GM19351 (cell line): Measurements from ENCODE around the gene CBX6.

Source experiments
- ATAC-seq: cut with Tn5 transposase; IDR thresholded peaks from one replicate; pipeline ENCODE4 v1.9.1; 2021; ENCODE audit warnings: mild to moderate bottlenecking, moderate library complexity; ENCODE audit not compliant: unreplicated experiment

CBX6 gene

DNA sequence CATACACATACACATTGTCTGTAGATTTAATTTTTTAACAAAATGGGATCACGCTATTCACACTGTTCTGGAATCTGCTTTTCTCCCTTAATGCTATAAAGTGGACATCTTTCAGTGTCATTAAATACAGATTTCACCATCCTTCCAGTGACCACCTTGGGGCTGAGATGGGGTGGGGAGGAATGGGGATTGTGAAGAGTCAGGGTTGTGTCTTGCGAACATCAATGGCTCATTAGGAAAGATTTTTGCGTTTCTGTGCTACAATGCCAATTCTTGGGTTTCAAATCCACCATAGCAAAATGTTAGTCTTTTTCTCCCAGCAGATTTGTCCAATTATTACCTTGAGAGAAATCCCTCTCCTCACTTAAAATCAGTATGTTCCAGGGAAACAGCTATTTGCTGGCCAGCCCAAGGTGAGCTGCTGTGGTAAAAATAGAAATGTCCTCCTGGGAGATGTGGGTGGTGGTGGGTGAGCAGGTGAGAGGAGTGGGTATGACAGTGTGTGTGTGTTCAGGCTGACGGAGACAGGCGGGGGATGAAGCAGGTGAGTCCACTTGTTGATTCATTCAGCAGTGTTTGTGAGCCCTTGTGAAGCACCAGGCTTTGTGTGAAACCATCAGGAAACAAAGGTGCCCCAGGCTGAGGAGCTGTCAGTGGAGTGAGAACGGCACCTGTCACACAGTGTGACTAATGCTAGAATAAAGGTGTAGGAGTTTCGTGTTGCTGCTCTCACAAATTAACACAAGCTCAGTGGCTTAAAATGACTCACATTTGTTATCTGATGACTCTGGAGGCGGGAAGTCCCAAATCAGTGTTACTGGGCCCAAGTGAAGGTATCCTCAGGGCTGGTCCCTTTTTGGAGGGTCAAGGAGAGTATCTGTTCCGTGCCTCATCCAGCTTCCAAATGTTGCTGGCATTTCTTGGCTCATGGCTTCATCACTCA is 1.7 kb upstream of the CBX6 start:
- no peak for ATAC-seq

DNA sequence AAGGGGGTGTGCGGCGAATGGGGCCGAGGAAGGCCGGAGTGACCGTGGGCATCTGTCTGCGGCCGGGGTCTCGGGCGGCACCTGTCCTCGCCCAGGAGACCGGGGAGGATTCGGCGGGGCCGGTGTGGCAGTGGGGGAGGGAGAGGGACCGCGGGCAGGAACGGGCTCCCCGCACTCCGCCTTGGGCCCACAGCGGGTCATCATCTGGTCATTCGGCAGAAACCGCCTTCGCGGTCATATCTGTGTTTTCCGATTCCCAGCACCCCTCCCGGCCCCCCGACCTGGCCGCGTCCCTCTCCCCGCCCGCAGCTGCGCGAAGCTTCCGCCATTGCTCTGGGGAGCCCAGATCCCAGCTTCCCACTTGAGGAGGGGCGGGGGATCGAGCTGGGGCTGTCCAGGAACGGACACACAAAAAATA is 824 bp upstream of the CBX6 start:
- ATAC-seq, result no peak

DNA sequence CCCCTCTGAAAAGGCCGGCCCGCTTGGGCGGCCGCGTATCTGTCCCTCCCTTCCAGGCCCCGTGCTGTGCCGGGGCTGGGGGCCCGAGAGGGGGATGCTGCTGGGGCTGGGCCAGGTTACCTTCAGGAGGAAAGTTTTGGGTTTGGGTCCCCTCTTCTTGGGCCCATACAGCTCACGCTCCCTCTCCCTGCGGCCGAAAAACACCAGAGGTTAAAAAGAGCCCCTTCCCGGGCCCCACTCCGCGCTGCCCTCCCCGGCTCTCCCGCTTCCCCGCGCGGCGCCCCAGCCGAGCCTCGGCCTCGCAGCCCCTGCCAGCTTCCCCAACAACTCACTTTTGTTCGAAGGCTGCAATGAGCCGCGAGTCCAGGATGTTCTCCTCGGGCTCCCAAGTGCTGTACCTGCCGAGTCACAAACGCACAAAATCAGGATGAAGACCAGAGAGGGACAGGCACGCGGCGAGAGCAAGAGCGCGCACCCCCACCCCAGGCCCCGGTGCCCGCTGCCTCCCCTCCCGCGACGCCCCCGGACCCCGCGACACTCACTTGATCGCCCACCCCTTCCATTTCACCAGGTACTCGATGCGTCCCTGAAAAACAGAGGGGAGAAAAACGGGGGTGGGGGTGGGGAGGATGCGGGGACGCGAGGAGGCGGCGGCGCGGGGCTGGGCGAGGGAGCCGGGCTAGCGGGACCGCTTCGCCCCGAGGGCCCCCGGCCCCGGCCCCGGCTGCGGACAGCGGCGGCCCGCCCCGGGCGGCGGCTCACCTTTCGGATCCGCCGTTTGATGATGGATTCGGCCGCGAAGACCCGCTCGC is 450 bp downstream of the CBX6 start:
- peak; percentile 5 for ATAC-seq

DNA sequence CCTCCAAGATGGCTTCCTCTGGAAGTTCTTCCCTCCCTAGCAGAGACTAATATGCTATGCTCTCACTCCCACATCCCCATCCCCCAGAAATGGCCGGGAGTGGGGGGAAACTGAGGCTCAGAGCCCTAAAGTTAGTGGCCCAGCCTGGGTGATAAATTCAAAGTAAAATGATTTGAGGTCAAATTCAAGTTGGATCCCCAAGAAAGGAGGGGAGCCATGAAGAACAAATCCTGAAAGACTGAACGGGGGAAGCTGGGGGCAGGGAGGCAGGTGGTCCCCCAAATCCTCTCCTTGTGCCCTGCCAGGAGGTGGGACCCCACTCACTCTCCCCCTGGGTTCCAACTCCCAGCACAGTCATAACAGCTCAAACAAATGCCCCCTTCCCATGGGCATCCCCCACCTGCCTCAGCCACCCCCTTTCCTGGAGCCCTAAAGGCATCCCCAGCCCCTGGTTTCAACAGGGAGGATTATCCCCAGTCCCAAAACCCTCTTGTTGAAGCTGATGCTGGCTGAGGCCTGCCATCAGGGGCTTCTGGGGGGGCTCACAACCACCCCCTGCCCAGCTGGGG is 1.1 kb downstream of the CBX6 start:
- no peak for ATAC-seq

DNA sequence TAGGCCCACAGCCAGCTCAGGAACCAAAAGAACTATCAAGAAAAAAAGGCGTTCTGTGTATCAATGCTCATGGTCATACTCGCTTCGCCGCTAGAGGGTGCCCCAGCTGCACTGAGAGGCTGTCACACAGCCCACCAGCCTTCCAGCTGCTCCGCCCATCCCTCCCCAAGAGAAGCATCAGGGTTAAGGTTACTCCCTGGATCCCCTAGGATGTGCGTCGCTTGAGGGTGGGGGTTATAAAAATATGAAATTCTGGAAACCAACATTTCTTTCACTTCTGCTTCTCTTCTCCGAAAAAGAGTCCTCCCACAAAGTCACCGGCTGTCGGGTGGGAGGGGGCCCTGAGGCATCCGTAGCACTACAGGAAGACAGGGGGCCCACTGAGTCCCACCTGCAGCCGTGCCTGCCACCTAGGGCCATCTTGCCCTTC is 1.7 kb downstream of the CBX6 start:
- ATAC-seq, result peak; percentile 42

DNA sequence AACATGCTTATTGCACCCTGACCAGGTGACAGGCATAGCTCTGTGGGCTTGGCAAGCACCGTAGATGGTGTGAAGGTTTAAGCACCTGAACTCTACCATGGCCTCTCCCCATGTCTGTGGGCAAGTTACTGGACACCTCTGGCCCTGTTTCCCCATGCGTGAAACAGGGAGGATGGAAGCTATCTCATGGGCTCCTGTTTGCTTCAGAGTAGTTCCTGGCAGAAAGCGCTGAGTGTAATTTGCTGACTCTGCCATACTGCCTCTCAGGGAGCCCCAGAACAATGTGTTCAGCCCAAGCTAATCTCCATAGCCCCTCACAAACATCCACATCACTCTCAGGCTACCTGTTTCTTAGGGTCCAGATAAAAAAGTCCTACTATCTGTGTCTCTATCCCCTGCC is 2.4 kb downstream of the CBX6 start:
- no peak for ATAC-seq

DNA sequence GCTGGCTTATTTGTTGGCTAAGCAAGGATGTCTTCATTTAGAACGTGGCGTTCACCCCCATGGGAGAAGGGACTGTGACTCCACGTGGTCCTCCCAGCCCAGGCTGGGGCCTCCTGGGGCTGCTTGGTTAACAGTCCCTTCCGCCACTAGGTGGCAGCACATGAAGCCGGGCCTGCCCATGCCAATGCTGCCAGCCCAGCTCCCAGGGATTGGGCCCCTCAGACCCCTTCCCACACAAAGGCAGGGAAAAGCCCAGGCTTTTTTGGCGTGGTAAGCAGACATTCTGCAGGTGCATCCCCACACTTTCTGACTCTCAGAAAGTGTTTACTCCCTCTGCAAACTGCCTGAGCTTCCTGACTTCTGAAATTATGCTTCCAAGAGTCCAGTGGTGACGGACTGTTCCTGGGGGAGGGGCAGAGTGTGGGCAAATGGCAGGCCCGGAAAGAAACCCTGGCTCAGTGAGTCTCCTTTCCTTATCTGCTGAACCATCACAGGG is 3.1 kb downstream of the CBX6 start:
- ATAC-seq, result no peak

DNA sequence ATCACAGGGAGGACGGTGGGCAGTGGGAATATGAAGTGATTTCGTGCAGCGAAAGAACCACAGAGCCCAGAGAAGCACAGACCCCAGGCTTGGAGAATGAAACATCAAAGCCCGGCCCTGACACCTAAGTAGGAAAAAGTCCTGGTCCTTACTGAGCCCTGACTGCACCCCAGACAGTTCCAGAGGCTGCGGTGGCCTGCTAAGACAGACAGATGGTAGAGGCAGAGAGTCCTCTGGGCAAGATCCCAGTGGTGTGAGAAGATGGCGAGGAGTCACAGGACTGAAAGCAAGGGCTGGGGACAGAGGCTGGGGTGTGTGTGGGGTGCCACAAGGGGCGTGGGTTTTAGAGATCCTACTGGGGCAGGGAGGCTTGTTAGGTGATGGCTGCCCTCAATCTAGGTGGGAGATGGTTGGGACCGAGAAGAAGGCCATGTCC is 3.7 kb downstream of the CBX6 start:
- no peak for ATAC-seq

DNA sequence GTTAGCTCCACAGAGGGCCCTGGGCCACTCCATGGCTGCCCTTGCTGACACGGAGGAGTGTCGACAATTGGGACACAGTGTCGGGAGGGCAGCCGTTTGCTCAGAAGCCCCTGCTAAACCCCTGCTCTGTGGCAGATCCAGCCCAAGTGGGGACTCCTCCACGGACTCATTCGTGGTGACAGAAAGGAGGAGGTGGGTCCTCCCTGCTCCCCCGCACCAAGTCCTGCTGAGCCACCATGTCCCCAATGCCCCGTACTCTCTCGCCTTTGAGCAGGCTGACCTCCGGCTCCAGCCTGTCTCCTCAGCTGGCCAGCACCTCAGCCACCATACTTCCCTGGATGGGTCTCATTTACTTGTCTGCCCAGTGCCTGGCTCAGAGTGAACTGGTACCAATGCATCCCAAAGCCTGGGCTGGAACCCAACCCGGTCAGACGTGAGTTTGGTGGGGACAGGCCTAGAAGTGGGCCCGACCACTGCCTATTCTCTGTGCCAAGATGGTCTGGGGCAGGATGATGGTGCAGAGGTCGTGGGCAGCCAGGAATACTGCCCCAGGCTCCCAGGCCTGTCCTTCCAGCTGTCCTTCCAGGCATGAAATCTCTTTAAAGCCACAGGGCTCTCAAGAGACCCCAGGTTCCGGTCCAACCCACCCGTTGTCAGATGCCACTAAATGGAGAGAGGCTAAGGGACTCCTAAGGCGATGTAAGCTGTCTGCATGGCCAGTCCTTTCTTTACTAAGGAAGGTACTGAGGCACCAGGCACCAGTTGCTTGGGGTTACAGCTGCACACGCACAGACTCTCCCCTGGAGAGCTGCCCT is 4.3 kb downstream of the CBX6 start:
- ATAC-seq, result no peak

DNA sequence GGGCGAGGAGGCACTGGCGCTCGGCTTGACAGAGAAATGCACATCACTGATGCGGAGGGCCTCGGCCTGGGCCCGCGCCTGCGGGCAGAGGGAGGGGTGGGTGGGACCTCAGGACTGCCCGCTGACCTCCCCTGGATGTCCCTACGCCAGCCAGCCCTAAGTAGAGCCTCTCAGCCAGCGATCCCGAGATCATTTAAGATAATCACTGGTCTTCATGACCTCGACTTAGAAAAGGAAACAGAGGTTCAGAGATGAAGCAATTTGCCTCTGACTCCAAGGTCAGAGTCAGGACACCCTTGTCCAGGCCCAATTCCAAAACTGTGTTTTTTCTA is 4.9 kb downstream of the CBX6 start:
- no peak for ATAC-seq

DNA sequence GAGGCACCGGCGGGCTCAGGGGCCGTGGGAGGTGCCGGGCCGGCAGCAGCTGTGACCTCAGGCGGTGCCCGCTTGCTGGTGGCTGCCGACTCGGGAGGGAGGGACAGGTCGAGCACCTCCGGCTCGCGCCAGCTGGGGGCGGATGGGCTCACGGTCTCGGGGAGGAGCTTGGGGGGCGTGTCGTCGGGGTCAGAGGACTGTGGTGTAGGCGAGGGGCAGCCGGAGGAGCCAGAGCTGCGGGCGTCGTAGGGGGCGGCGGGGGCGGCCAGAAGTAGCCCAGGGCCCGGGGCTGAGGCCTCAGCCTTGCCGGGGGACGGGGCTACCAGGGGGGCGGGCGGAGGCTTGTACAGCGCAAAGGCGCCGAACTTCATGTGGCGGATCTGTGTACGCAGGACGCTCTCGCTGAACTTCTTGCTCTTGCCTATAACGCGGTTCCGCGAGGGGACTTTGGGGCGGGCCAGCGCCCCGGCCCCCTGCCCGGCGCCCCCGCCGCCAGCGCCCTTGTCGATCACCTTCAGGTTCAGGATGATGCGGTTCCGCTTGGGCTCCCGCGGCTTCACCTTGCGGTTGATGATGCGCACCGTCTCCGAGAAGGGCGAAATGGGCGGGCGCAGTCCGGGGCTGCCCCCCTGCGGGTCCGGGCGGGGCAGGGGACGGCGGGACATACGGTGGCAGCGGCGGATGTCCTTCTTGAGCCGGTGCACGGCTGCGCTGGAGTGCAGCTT is 5.5 kb downstream of the CBX6 start:
- ATAC-seq, result no peak

DNA sequence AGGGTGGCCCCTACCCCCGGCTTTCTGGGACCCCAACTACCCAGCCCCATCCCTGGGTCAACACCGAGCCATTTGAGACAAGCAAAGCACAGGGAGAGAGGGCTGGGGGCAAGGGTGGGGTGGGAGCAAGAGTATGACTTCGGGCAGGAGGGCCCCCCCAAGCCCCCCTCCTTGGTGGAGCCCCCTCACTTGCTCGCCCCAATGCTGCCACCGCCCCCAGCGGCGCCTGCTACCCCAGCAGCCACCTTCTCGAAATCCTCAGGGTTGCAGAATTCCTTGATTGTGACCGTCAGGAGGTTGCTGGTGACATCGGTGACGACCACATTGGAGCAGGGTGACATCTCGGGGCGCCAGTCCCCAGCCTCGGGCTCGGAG is 6.0 kb downstream of the CBX6 start:
- ATAC-seq, result no peak

DNA sequence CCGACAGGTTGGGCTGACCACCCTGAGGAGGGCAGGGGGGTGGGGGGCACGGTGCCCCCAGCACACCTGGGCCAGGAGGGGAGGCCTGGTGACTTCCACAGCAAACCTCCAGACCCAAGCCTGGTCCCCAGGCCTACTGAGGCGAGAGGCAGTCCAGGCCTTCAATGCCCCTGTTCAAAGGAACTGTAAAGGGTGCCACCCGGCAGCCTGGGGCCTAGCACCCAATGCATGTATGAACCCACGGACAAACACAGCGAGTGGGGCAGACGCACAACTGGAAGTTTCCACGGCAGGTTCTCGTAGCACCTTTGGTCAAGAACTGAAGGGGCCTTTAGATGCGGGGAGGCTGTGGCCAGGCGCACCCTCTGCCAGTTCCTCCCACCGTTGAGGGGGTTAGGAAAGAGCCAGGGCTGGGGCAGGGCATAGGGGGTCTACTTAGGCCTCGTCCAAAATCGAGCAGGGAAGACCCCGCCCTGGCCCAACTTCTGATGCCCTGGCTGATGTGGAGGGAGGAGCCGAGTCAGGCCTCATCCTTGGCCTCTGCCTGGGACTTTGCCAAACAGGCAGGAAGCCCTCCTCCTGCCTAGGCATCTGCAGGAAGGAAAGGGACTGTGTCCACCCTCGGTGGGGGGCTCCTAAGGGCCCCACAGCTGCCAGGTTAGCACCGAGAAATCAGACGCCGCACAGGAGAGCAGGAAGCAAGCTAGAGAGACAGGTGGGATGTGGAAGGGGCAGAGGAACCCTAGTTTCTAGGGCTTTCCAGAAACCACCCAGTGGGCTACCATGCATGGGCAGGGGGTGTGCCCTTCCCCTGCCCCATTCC is 6.6 kb downstream of the CBX6 start:
- ATAC-seq, result no peak

DNA sequence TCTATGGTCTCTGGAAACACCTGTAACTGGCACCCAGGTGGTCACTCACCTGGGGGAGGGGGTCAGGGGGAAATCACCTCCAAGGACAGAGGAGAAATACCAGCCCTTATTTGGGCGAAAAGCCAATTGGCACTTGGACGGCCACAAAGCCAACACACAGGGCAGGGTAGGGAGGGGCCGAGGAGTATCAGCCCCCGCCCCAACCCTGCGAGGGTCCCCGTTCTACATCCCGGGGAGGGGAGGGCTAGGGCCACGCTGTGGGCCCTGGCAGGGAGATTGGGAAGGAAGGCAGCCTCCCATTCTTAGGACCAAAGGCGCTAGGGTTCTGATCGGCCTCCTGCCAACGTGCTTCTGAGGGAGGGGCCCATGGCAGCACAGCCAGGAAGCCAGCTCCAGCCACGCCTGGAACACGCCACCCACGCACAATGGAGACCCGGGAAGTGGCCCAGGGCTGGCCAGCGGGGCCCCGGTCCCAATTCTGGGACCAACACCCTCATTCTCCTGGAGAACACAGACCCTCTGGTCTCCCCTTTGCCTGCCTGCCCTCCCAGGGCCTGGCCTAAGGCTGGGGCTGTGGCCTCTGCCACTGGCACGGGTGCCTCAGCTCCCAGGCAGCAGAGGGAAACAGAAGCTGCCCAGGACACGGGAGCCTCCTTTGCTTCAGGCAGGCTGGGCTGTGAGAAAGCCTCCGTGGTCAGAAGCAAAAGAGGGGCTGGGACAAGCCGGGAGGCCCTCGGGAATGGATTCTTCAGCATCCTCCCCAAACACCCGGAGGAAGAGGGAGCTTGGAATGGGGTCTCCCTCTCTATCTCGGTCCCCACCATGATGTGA is 7.4 kb downstream of the CBX6 start:
- no peak for ATAC-seq

DNA sequence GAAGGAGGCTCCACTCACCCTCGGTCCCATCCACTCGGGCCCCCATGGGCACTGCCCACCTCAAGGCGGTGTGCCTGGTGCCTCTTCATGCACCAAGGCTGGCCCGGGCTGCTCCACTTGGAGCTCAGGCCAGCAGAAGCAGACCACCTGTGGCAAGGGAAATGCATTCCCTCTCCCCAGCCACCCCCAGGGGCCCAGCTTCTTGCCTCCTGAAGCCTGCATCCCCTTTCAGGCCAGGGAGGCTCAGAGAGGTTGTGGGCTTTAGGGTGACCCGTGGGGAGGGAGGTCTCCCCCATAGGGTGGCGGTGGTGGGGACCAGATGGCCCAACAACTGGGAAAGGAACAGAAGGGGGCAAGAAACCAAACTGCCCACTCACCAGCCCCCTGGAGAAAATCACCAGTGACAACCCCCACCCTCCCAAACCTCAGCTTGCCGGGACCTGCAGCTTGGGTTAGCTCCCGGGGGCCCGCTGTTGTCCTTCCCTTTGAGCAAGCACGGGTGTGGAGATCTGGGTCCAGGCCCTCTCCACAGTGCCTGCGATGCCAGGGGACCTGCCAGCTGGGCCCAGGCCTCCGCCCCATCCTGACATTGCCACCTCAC is 8.4 kb downstream of the CBX6 start:
- no peak for ATAC-seq

DNA sequence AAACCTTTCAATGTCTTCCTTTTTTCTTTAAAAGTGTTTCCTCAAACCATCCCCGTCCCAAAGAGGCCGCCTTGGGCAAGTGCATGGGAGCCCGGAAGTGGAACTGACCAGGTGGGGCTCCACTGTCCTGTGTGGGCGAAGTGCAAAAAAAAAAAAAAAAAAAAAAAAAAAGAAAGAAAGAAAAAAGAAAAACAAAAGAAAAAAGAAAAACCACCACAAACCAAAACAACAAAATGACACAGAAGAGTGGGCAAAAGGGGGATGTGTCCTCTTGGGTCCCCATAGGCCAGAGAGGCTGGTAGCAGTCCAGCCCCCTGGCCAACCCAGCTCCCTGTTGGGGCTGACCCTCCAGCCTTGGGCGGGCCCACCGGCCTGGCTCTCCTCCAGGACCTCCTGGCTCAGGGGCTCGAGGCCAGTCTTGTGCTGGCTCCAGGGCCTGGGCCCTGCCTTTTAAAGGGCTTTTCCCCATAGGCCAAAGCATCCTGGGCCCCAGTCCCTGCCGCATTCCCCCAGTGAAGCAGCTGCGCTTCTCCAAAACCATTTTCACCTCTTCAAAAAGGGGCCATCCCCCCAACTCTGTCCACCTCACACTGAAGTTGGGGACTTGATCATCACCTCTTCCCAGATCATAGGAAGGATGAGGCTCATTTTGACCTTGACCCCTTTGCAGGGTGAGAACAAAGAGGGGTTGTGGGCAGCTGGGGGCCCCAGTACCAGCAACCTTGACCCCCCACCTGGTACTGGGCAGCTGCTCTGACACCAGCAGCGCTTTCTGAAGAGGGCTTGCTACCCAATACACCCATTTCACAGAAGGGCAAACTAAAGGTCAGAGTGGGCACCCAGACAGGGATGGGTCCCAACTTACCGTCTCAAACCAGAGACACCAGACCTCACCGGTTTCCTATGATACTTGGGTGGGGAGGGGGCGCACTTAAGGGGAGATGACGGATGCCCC is 9.4 kb downstream of the CBX6 start:
- ATAC-seq, result no peak

DNA sequence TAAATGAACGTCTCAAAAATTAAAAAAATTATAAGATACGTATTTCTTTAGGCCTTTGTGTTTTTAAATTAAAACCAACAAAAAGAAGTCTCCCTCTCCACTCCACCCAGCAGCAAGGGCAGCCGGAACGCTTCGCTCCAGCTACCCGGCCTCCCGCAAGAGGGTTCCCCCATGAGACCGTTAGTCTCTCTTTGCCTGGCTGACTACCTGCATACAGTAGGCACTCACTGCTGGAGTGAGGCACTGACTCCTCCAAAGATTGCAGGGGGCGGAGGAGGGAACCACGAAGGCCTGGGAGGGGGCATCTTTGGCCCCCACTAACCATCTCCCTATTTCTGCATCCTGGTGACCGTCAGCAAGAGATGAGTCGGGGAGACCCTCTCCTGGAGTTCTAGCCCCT is 10.1 kb downstream of the CBX6 start:
- ATAC-seq, result no peak
